ENCODE results near the gene NOS1AP. TPM values are rescaled to one million over a fixed set of nuclear protein-coding genes. Genes with fewer than 3 reads are reported as not detected.
A peak's percentile ranks its signal among the peaks of the same experiment; 100 is the strongest.
"Not testable (repeated sequence)": the region's sequence is repeated elsewhere in the genome, so short reads cannot be mapped to it uniquely, and the experiment has no call there.

NOS1AP gene
- total RNA-seq, 4 donors from 2014 or later = 0.99 to 9.0 (median 4.0) TPM

DNA sequence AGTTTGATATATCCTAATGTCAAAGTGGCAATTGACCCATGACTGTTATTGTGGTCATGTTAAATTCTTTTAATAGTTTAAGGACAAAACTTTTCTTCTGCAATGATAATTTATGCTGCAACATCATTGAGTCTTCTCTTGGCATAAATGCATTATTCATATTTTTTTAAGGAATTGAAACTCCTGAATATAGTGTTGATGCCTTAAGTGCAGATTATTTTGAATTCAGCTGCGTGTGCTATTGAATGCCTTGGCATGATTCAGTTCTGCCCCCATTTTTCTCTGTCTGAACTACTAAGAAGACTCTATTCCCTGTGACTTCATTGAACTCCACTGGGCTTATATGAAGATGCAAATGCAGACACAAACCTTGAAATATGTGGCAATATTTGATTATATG is 22.6 kb upstream of the NOS1AP start:
- Histone ChIP-seq H3K27me3 (no peaks in the 10 kb centered on the region), H3K36me3 (no peaks in the 10 kb centered on the region), H3K4me1 (no peaks in the 10 kb centered on the region), H3K4me3 (no peak overlapping the region), H3K27ac (replicated peaks in 1 of 4) (no peak overlapping the region), H3K9me3 (no peaks in the 10 kb centered on the region)
- TF ChIP-seq POLR2A (IDR thresholded peaks at IDR 0.05; ENCODE audit: low read depth) = no peak
- DNase-seq (ENCODE audit: extremely low spot score) = no peak
- intact Hi-C loops (cut with DNase I) = no loop called here
- 61% methylated on average over 1 of the region's 1 CpG for WGBS

- H3K36me3 ChIP-seq; H3K27ac ChIP-seq (replicated peaks in 1 of 4); intact Hi-C loops (cut with DNase I); H3K4me1 ChIP-seq; DNase-seq (ENCODE audit: extremely low spot score); H3K4me3 ChIP-seq; H3K27me3 ChIP-seq; H3K9me3 ChIP-seq: not testable (repeated sequence)
- WGBS = 89% methylated on average over 3 of the region's 3 CpGs
Measured at GRCh38 chr1:162053949-162054348, 15.5 kb upstream of the NOS1AP start.

GRCh38 chr1:162055062-162055461 is 14.4 kb upstream of the NOS1AP start:
- intact Hi-C loops (cut with DNase I) = no loop called here
- 42% methylated on average over 3 of the region's 3 CpGs for WGBS

GRCh38 chr1:162056043-162056442 is 13.4 kb upstream of the NOS1AP start:
- H3K36me3 ChIP-seq = no peaks in the 10 kb centered on the region
- no peaks in the 10 kb centered on the region for H3K9me3 ChIP-seq
- no peaks in the 10 kb centered on the region for H3K4me1 ChIP-seq
- H3K27ac ChIP-seq (replicated peaks in 1 of 4) = no peak overlapping the region
- intact Hi-C loops (cut with DNase I) = loop anchor here (2.0 kb wide), 2 partner anchors 219 to 337 kb away; no protein-coding TSS in a partner anchor
- no peak overlapping the region for H3K4me3 ChIP-seq
- no peak for TF ChIP-seq EP300 (IDR thresholded peaks at IDR 0.05)
- TF ChIP-seq, protein P1, sequence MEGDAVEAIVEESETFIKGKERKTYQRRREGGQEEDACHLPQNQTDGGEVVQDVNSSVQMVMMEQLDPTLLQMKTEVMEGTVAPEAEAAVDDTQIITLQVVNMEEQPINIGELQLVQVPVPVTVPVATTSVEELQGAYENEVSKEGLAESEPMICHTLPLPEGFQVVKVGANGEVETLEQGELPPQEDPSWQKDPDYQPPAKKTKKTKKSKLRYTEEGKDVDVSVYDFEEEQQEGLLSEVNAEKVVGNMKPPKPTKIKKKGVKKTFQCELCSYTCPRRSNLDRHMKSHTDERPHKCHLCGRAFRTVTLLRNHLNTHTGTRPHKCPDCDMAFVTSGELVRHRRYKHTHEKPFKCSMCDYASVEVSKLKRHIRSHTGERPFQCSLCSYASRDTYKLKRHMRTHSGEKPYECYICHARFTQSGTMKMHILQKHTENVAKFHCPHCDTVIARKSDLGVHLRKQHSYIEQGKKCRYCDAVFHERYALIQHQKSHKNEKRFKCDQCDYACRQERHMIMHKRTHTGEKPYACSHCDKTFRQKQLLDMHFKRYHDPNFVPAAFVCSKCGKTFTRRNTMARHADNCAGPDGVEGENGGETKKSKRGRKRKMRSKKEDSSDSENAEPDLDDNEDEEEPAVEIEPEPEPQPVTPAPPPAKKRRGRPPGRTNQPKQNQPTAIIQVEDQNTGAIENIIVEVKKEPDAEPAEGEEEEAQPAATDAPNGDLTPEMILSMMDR (IDR thresholded peaks at IDR 0.05) = peak; percentile 82 to 92 (median 85)
- no peak for TF ChIP-seq POLR2AphosphoS5 (IDR thresholded peaks at IDR 0.05)
- no peaks in the 10 kb centered on the region for H3K27me3 ChIP-seq
- no peak for DNase-seq (ENCODE audit: extremely low spot score)
- 31% methylated on average over 3 of the region's 3 CpGs for whole genome bisulfite sequencing

More at GRCh38 chr1:162055062-162055461, 14.4 kb upstream of the NOS1AP start:
- Histone ChIP-seq H3K27ac (replicated peaks in 1 of 4) (no peak overlapping the region), H3K36me3 (no peaks in the 10 kb centered on the region), H3K9me3 (no peaks in the 10 kb centered on the region), H3K4me1 (no peaks in the 10 kb centered on the region), H3K27me3 (no peaks in the 10 kb centered on the region), H3K4me3 (no peak overlapping the region)
- TF ChIP-seq POLR2A (IDR thresholded peaks at IDR 0.05; ENCODE audit: low read depth) (no peak), POLR2AphosphoS5 (IDR thresholded peaks at IDR 0.05) (no peak), EP300 (IDR thresholded peaks at IDR 0.05) (no peak)
- TF ChIP-seq, protein P1 (IDR thresholded peaks at IDR 0.05) = no peak
- DNase-seq (ENCODE audit: extremely low spot score) = no peak

DNA sequence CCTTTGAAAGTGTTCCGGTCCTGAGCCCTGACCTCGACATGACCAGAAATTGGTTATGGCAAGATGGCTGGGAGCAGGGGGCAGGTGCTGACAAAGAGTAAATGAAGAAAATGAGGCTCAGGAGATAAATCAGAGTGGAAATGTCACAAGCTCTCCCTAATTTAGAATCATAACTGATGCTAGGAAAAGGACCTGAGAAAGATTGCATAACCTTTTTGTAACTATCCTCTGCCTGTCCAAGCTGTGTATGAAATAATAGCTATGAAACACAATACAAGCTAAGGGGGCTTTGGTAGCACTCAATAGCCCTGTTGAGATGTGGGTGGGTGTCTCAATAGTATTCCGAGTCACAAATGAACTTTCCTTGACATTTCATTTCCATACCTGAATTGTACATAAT is 12.9 kb upstream of the NOS1AP start:
- no peaks in the 10 kb centered on the region for H3K9me3 ChIP-seq
- no peak for TF ChIP-seq EP300 (IDR thresholded peaks at IDR 0.05)
- TF ChIP-seq POLR2A (IDR thresholded peaks at IDR 0.05; ENCODE audit: low read depth) = no peak
- TF ChIP-seq, protein P1 (IDR thresholded peaks at IDR 0.05) = no peak
- TF ChIP-seq POLR2AphosphoS5 (IDR thresholded peaks at IDR 0.05) = no peak
- H3K27ac ChIP-seq (replicated peaks in 1 of 4) = no peak overlapping the region
- H3K36me3 ChIP-seq = no peaks in the 10 kb centered on the region
- H3K27me3 ChIP-seq = no peaks in the 10 kb centered on the region
- no peak overlapping the region for H3K4me3 ChIP-seq
- WGBS = 95% methylated on average over 3 of the region's 3 CpGs
- DNase-seq (ENCODE audit: extremely low spot score) = no peak
- no peaks in the 10 kb centered on the region for H3K4me1 ChIP-seq
- intact Hi-C loops (cut with DNase I) = loop anchor here (2.0 kb wide), 2 partner anchors 218 to 336 kb away; no protein-coding TSS in a partner anchor

DNA sequence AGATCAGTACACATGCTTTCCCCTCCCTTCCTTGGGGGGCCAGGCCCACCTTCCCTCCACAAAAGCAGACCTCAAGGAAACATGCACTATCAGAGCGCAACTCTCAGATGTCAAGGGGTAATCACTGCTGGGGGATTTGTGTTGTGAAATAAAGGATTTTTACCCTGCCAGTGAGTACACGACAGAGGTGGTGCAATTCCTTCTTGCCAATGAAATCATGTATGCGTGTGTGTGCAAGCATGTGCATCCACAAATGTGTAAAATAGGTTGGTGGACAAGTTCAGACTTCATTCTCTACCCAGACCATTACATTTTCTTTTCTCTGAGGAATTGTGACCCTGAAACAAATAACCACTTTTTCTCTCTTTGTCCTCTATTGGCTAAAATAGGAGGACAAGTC is 9.8 kb upstream of the NOS1AP start:
- Histone ChIP-seq H3K9me3 (no peaks in the 10 kb centered on the region), H3K4me3 (no peak overlapping the region), H3K27ac (replicated peaks in 1 of 4) (no peak overlapping the region), H3K4me1 (peaks cover 4 to 12% (median 10%) of the 10 kb centered on the region in 4 donors), H3K36me3 (no peaks in the 10 kb centered on the region), H3K27me3 (peaks cover 0 to 12% (median 0%) of the 10 kb centered on the region in 4 donors)
- no peak for DNase-seq (ENCODE audit: extremely low spot score)
- no peak for TF ChIP-seq POLR2A (IDR thresholded peaks at IDR 0.05; ENCODE audit: low read depth)
- TF ChIP-seq EP300 (IDR thresholded peaks at IDR 0.05) = no peak
- TF ChIP-seq POLR2AphosphoS5 (IDR thresholded peaks at IDR 0.05) = no peak
- TF ChIP-seq, protein P1 (IDR thresholded peaks at IDR 0.05) = no peak
- intact Hi-C loops (cut with DNase I) = no loop called here
- WGBS = 100% methylated on average over 2 of the region's 3 CpGs

Measured in esophagus muscularis mucosa (tissue), 4 donors.